Activated naive CD4-positive, alpha-beta T cell treated with anti-CD3 and anti-CD28 coated beads for 36 hours (primary cell): ENCODE data around the gene NOL8. TPM values are rescaled to one million over a fixed set of nuclear protein-coding genes. Genes with fewer than 3 reads are reported as not detected.

ENCODE experiments used
- CTCF ChIA-PET: fragments of 350-600 bp; sonication (Branson Sonifier 250); formaldehyde crosslinking; loops from one replicate; lab custom pipeline; 2021; ENCODE audit warnings: antibody characterized with exemption; lab: Charles Lee
- DNase-seq: peaks from one replicate; pipeline ENCODE4 v3.0.0-alpha.2; 2020
- H3K27ac Mint-ChIP-seq: one replicate; pipeline ENCODE4 v1.8.0; 2021; ENCODE audit warnings: mild to moderate bottlenecking, mixed read lengths
- H3K27me3 Mint-ChIP-seq: one replicate; pipeline ENCODE4 v1.8.0; 2021; ENCODE audit warnings: low read depth, mixed read lengths
- H3K36me3 Mint-ChIP-seq: one replicate; pipeline ENCODE4 v1.8.0; 2021; ENCODE audit warnings: low read depth, mixed read lengths
- H3K4me1 Mint-ChIP-seq: one replicate; pipeline ENCODE4 v1.8.0; 2021; ENCODE audit warnings: low read depth, mixed read lengths
- H3K4me3 Mint-ChIP-seq: one replicate; pipeline ENCODE4 v1.8.0; 2021; ENCODE audit warnings: mild to moderate bottlenecking, moderate library complexity, mixed read lengths
- H3K9me3 Mint-ChIP-seq: one replicate; pipeline ENCODE4 v1.8.0; 2021; ENCODE audit warnings: mixed read lengths
- intact Hi-C: fragments of 100-400 bp; cut with micrococcal nuclease; formaldehyde crosslinking; loops from one replicate; pipeline ENCODE4 v1.15.1; 2023
- total RNA-seq, 2 experiments: library from RNA; stranded (reverse); gene quantifications; one replicate each; pipeline ENCODE4 v1.2.3, GENCODE V29; 2021

NOL8 gene
- total RNA-seq, 2 experiments from 2014 or later: 41.0 to 46.2 TPM

GRCh38 chr9:92300936-92301335 lies 24.2 kb downstream of the NOL8 start:
- intact Hi-C loops: no loop called here
- Mint-ChIP-seq H3K27me3 (no peaks in the 10 kb centered on the region), H3K27ac (no peak overlapping the region), H3K36me3 (peaks cover 44% of the 10 kb centered on the region), H3K4me1 (peaks cover 4% of the 10 kb centered on the region), H3K4me3 (no peak overlapping the region), H3K9me3 (no peaks in the 10 kb centered on the region)
- CTCF ChIA-PET: interaction anchor here (2.6 kb wide), 1 partner anchor 162 kb away, joined by 6 read pairs; no protein-coding TSS in a partner anchor
- DNase-seq: no peak

GRCh38 chr9:92299116-92299515 lies 26.0 kb downstream of the NOL8 start:
- Mint-ChIP-seq H3K27me3 (no peaks in the 10 kb centered on the region), H3K4me3 (no peak overlapping the region), H3K9me3 (no peaks in the 10 kb centered on the region), H3K36me3 (peaks cover 37% of the 10 kb centered on the region), H3K27ac (peak overlapping the region; percentile 20), H3K4me1 (peaks cover 15% of the 10 kb centered on the region)
- DNase-seq: no peak
- CTCF ChIA-PET: no interaction called here
- intact Hi-C loops: loop anchor here (5.0 kb wide), 1 partner anchor 37 kb away; no protein-coding TSS in a partner anchor

- no peak for DNase-seq
- H3K27ac Mint-ChIP-seq: peak overlapping the region; percentile 64
- no peaks in the 10 kb centered on the region for H3K9me3 Mint-ChIP-seq
- CTCF ChIA-PET: no interaction called here
- H3K4me3 Mint-ChIP-seq: no peak overlapping the region
- no peaks in the 10 kb centered on the region for H3K27me3 Mint-ChIP-seq
- H3K4me1 Mint-ChIP-seq: peaks cover 15% of the 10 kb centered on the region
- intact Hi-C loops: loop anchor here (5.0 kb wide), 1 partner anchor 36 kb away; no protein-coding TSS in a partner anchor
- peaks cover 37% of the 10 kb centered on the region for H3K36me3 Mint-ChIP-seq
Measured at GRCh38 chr9:92298036-92298435, 27.1 kb downstream of the NOL8 start.

- Mint-ChIP-seq H3K27me3 (no peaks in the 10 kb centered on the region), H3K36me3 (peaks cover 38% of the 10 kb centered on the region), H3K4me3 (no peak overlapping the region), H3K27ac (peak overlapping the region; percentile 64), H3K9me3 (no peaks in the 10 kb centered on the region), H3K4me1 (peaks cover 19% of the 10 kb centered on the region)
- CTCF ChIA-PET: interaction anchor here (0.7 kb wide), 1 partner anchor 10 kb away, joined by 3 read pairs; no protein-coding TSS in a partner anchor
- DNase-seq: no peak
- intact Hi-C loops: loop anchor here (5.0 kb wide), 1 partner anchor 35 kb away; no protein-coding TSS in a partner anchor
Measured at GRCh38 chr9:92297611-92298010, 27.5 kb downstream of the NOL8 start.

GRCh38 chr9:92295827-92296258 lies 29.3 kb downstream of the NOL8 start:
- DNase-seq: no peak
- no peaks in the 10 kb centered on the region for H3K9me3 Mint-ChIP-seq
- H3K27ac Mint-ChIP-seq: no peak overlapping the region
- H3K4me1 Mint-ChIP-seq: peaks cover 34% of the 10 kb centered on the region
- intact Hi-C loops: loop anchor here (5.0 kb wide), 1 partner anchor 34 kb away; no protein-coding TSS in a partner anchor
- H3K36me3 Mint-ChIP-seq: peaks cover 46% of the 10 kb centered on the region
- CTCF ChIA-PET: no interaction called here
- H3K27me3 Mint-ChIP-seq: no peaks in the 10 kb centered on the region
- H3K4me3 Mint-ChIP-seq: no peak overlapping the region

- H3K4me3 Mint-ChIP-seq: no peak overlapping the region
Measured at GRCh38 chr9:92295240-92295790, 29.8 kb downstream of the NOL8 start.

GRCh38 chr9:92294297-92294676 lies 30.9 kb downstream of the NOL8 start:
- H3K4me1 Mint-ChIP-seq: peaks cover 49% of the 10 kb centered on the region
- peak overlapping the region; percentile 97 for H3K27ac Mint-ChIP-seq
- DNase-seq: peak; percentile 18
- CTCF ChIA-PET: interaction anchor here (0.6 kb wide), 1 partner anchor 13 kb away, joined by 3 read pairs; no protein-coding TSS in a partner anchor
- peaks cover 51% of the 10 kb centered on the region for H3K36me3 Mint-ChIP-seq
- intact Hi-C loops: no loop called here
- peak overlapping the region; percentile 95 for H3K4me3 Mint-ChIP-seq
- H3K27me3 Mint-ChIP-seq: no peaks in the 10 kb centered on the region
- H3K9me3 Mint-ChIP-seq: no peaks in the 10 kb centered on the region

More at GRCh38 chr9:92295240-92295790, 29.8 kb downstream of the NOL8 start:
- no peaks in the 10 kb centered on the region for H3K27me3 Mint-ChIP-seq
- H3K36me3 Mint-ChIP-seq: peaks cover 47% of the 10 kb centered on the region
- H3K4me1 Mint-ChIP-seq: peaks cover 38% of the 10 kb centered on the region
- CTCF ChIA-PET: no interaction called here
- H3K9me3 Mint-ChIP-seq: no peaks in the 10 kb centered on the region
- intact Hi-C loops: loop anchor here (5.0 kb wide), 1 partner anchor 33 kb away; no protein-coding TSS in a partner anchor
- no peak for DNase-seq
- H3K27ac Mint-ChIP-seq: no peak overlapping the region

GRCh38 chr9:92293452-92294296 lies 31.5 kb downstream of the NOL8 start, which contains the start of gene IARS1:
Gene IARS1, minus strand, starts transcription at chr9:92293697. Its CDS starts 4,278 bp downstream, at chr9:92289419.
- CTCF ChIA-PET: interaction anchor here (0.6 kb wide), 1 partner anchor 12 kb away, joined by 3 read pairs; no protein-coding TSS in a partner anchor
- H3K4me1 Mint-ChIP-seq: peaks cover 49% of the 10 kb centered on the region
- no peaks in the 10 kb centered on the region for H3K27me3 Mint-ChIP-seq
- H3K4me3 Mint-ChIP-seq: peak within 1 kb of the TSS; percentile 95
- H3K9me3 Mint-ChIP-seq: no peaks in the 10 kb centered on the region
- peak; percentile 100 for DNase-seq
- H3K27ac Mint-ChIP-seq: peak within 1 kb of the TSS; percentile 97
- intact Hi-C loops: loop anchor here (1.0 kb wide), 5 partner anchors 32 to 472 kb away; partner anchors contain the start of genes CENPP, IPPK, NOL8 and SPTLC1
- H3K36me3 Mint-ChIP-seq: peaks cover 49% of the 10 kb centered on the region

GRCh38 chr9:92293075-92293354 lies 32.1 kb downstream of the NOL8 start:
- CTCF ChIA-PET: no interaction called here
- Mint-ChIP-seq H3K27ac (peak overlapping the region; percentile 97), H3K27me3 (no peaks in the 10 kb centered on the region), H3K4me3 (peak overlapping the region; percentile 95), H3K4me1 (peaks cover 54% of the 10 kb centered on the region), H3K9me3 (no peaks in the 10 kb centered on the region), H3K36me3 (peaks cover 51% of the 10 kb centered on the region)
- intact Hi-C loops: loop anchor here (1.0 kb wide), 5 partner anchors 32 to 472 kb away; partner anchors contain the start of genes CENPP, IPPK, NOL8 and SPTLC1
- DNase-seq: no peak

- H3K27me3 Mint-ChIP-seq: no peaks in the 10 kb centered on the region
- H3K27ac Mint-ChIP-seq: peak overlapping the region; percentile 97
- H3K4me3 Mint-ChIP-seq: peak overlapping the region; percentile 95
- intact Hi-C loops: loop anchor here (1.0 kb wide), 5 partner anchors 33 to 473 kb away; partner anchors contain the start of genes CENPP, IPPK, NOL8 and SPTLC1
- no peak for DNase-seq
- H3K36me3 Mint-ChIP-seq: peaks cover 51% of the 10 kb centered on the region
- H3K4me1 Mint-ChIP-seq: peaks cover 54% of the 10 kb centered on the region
- CTCF ChIA-PET: interaction anchor here (1.4 kb wide), 1 partner anchor 14 kb away, joined by 8 read pairs; no protein-coding TSS in a partner anchor
- H3K9me3 Mint-ChIP-seq: no peaks in the 10 kb centered on the region
Measured at GRCh38 chr9:92292338-92293074, 32.6 kb downstream of the NOL8 start.

- intact Hi-C loops: no loop called here
- DNase-seq: no peak
- Mint-ChIP-seq H3K9me3 (no peaks in the 10 kb centered on the region), H3K36me3 (peaks cover 49% of the 10 kb centered on the region), H3K27me3 (no peaks in the 10 kb centered on the region), H3K4me1 (peaks cover 53% of the 10 kb centered on the region), H3K27ac (peak overlapping the region; percentile 9), H3K4me3 (peak overlapping the region; percentile 95)
- CTCF ChIA-PET: interaction anchor here (0.5 to 1.4 kb wide), 2 partner anchors 13 to 24 kb away, joined by 3 to 8 read pairs; no protein-coding TSS in a partner anchor
Measured at GRCh38 chr9:92291577-92291976, 33.6 kb downstream of the NOL8 start.
